H1 (cell line): ENCODE data around the gene PRKAR2B. TPM values are rescaled to one million over a fixed set of nuclear protein-coding genes. Genes with fewer than 3 reads are reported as not detected.

Source experiments
- CHD1 ChIP-seq: IDR thresholded peaks from 2 replicates; pipeline ENCODE4 v1.6.1; 2012; ENCODE audit warnings: low read depth, low read length, improper control_type of control experiment
- CHD7 ChIP-seq: fragments of 300-600 bp; sonication (generic); IDR thresholded peaks from 2 replicates; pipeline ENCODE4 v1.7.1; 2012; ENCODE audit warnings: low read length, moderate library complexity, mild to moderate bottlenecking, inconsistent platforms; ENCODE audit not compliant: insufficient replicate concordance
- CTCF ChIP-seq, 3 experiments: IDR thresholded peaks; 1 replicate in 2 of 3; 2 replicates in 1 of 3; pipeline versions ENCODE4 v1.5.1 to v1.6.1; 2011; ENCODE audit warnings: low read length in 3 of 3, mild to moderate bottlenecking in 3 of 3, inconsistent platforms in 2 of 3, low read depth in 1 of 3, moderate library complexity in 1 of 3; ENCODE audit not compliant: insufficient read depth in 1 of 3; ENCODE audit errors: control extremely low read depth in 1 of 3
- GABPA ChIP-seq: IDR thresholded peaks from 2 replicates; pipeline ENCODE4 v1.6.1; 2011; ENCODE audit warnings: mild to moderate bottlenecking, low read length, moderate library complexity, borderline replicate concordance; ENCODE audit not compliant: insufficient read depth
- GTF2F1 ChIP-seq: IDR thresholded peaks from 2 replicates; pipeline ENCODE4 v1.6.1; 2012; ENCODE audit warnings: low read depth, low read length, improper control_type of control experiment, borderline replicate concordance
- HDAC2 ChIP-seq, 2 experiments: fragments of 300-600 bp in 1 of 2; sonication (generic) in 1 of 2; IDR thresholded peaks; 2 replicates each; pipeline ENCODE4 v1.6.1; 2011 to 2012; ENCODE audit warnings: low read depth in 2 of 2, low read length in 2 of 2, mild to moderate bottlenecking in 2 of 2, moderate library complexity in 2 of 2, borderline replicate concordance in 1 of 2, inconsistent platforms in 1 of 2
- JUND ChIP-seq: IDR thresholded peaks from 2 replicates; pipeline ENCODE4 v1.6.1; 2011; ENCODE audit warnings: mild to moderate bottlenecking, improper control_type of control experiment, low read length
- SRF ChIP-seq: IDR thresholded peaks from 2 replicates; pipeline ENCODE4 v1.6.1; 2011; ENCODE audit warnings: mild to moderate bottlenecking, low read depth, low read length, moderate library complexity
- polyA plus RNA-seq, 7 experiments: library from polyadenylated mRNA; depleted of rRNA in 3 of 7; stranded (reverse) in 5 of 7; unstranded in 2 of 7; fragments of >200 nt in 5 of 7; fragments of 200-250 nt in 2 of 7; gene quantifications; 1 replicate in 5 of 7; 2 replicates in 1 of 7; 4 replicates in 1 of 7; pipeline versions ENCODE4 v1.2.1 to v1.2.3, GENCODE V29; 2011 to 2013; ENCODE audit warnings: missing spikeins in 2 of 7, mixed read lengths in 2 of 7
- total RNA-seq: library from RNA; stranded (reverse); fragmentation: NEBNext Ultra II Directional; extraction: Animal tissue kit (Norgen Biotek cat#: 25700); gene quantifications from 2 replicates; pipeline ENCODE4 v1.2.1, GENCODE V29; 2021

The PRKAR2B gene
- total and polyA plus RNA-seq, 2 of the 8 experiments (the other 6 are each of a cell fraction or from before 2014, with no cell fraction given): 10.4 to 37.0 TPM

GRCh38 chr7:107208024-107208521 is 163.6 kb downstream of the PRKAR2B start (continued):
- TF ChIP-seq CHD7 (no peak), SRF (no peak), GTF2F1 (no peak), JUND (no peak), HDAC2 (IDR thresholded peaks at IDR 0.05; ENCODE audit: borderline replicate concordance in 1 of 2, low read depth in 2 of 2, low read length in 2 of 2) (no peak), GABPA (no peak), CTCF (IDR thresholded peaks at IDR 0.05; ENCODE audit: control extremely low read depth in 1 of 3, insufficient read depth in 1 of 3, low read depth in 1 of 3, low read length in 3 of 3) (no peak), CHD1 (no peak)
